Spinal cord (tissue), 10 donors: ENCODE data around the gene ATP2C2. TPM values are rescaled to one million over a fixed set of nuclear protein-coding genes. Genes with fewer than 3 reads are reported as not detected.

Experiments
- DNase-seq, 6 donors: peaks; one replicate each; pipeline versions ENCODE4 v3.0.0 to v3.0.0-alpha.2; 2013 to 2015; ENCODE audit warnings: low spot score in 6 of 6, low read depth in 4 of 6
- H3K27ac ChIP-seq: one replicate; pipeline ENCODE4 v1.5.1; 2013; ENCODE audit warnings: low read depth, low read length, control low read depth
- H3K27me3 ChIP-seq: one replicate; pipeline ENCODE4 v1.6.1; 2013; ENCODE audit warnings: low read length; ENCODE audit not compliant: control insufficient read depth, insufficient read depth
- H3K36me3 ChIP-seq: one replicate; pipeline ENCODE4 v1.6.1; 2013; ENCODE audit warnings: low read length; ENCODE audit not compliant: control insufficient read depth, insufficient read depth
- H3K4me1 ChIP-seq: one replicate; pipeline ENCODE4 v1.6.1; 2013; ENCODE audit warnings: low read length; ENCODE audit not compliant: control insufficient read depth, insufficient read depth
- H3K4me3 ChIP-seq: one replicate; pipeline ENCODE4 v1.5.1; 2013; ENCODE audit warnings: low read depth, low read length, control low read depth
- H3K9me3 ChIP-seq: one replicate; pipeline ENCODE4 v1.6.1; 2013; ENCODE audit warnings: low read length; ENCODE audit not compliant: control insufficient read depth, insufficient read depth
- WGBS: methylation state at CpG from one replicate; pipeline ENCODE4 v1.1.5; 2013; ENCODE audit warnings: missing lambda C conversion rate; ENCODE audit not compliant: insufficient coverage; 5-methylcytosine and 5-hydroxymethylcytosine counted together
- polyA plus RNA-seq, 2 donors: library from polyadenylated mRNA; unstranded; fragments of 120-200 nt; gene quantifications; one replicate each; pipeline ENCODE4 v1.2.1, GENCODE V29; 2013; ENCODE audit not compliant: insufficient read length in 2 of 2
- total RNA-seq, 2 donors: library from RNA; depleted of rRNA in 1 of 2; stranded (reverse); fragments of 120-200 nt in 1 of 2; fragments of >200 nt in 1 of 2; gene quantifications; one replicate each; pipeline versions ENCODE4 v1.2.3 to v1.2.4, GENCODE V29; 2013 to 2014
- donor health status: healthy.

The ATP2C2 gene
- total and polyA plus RNA-seq, 4 donors = 1.4 to 4.2 (median 2.7) TPM

DNA sequence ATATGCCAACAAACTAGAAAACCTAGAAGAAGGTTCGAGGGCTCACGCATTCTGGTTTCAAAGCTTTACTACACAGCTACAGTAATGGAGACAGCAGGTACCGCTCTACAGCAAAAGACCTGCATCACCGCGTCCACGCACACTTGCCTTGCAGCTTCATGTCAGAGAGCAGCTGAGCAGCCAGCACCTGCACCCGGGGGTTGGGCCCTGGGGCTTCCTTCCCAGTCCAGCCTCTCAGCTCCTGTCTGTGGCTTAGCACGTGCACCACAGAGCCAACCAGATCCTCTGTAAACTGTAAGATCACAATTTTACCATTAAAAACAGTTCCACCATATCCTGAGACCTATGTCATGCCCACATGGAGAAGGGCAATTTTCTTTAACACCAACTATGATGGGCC lies 120.8 kb downstream of the ATP2C2 start:
- Histone ChIP-seq H3K4me1 (peaks cover 8% of the 10 kb centered on the region), H3K27me3 (no peaks in the 10 kb centered on the region), H3K9me3 (no peaks in the 10 kb centered on the region), H3K36me3 (peaks cover 39% of the 10 kb centered on the region), H3K4me3 (no peak overlapping the region), H3K27ac (no peak overlapping the region)
- no peak for DNase-seq
- WGBS = 84% methylated on average over 7 of the region's 8 CpGs

DNA sequence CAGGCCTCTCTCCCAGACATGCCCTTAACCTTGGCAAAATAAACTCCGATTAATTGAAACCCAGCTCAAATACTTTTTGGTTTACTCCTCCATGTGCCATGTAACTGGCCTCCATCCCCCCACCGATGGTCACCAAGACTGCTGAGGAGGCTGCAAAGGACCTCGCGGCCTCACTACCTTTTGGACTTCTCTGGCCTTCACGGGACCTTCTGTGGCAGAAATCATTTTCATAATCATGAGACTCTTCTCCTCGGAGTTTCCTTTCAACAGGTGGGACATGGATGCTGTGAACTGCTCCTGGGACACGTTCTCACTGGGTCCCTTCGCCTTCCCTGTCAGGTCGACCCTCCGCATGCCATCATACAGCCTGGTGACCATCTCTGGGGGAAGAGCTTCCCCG lies 127.2 kb downstream of the ATP2C2 start:
- DNase-seq = no peak
- H3K36me3 ChIP-seq = peaks cover 46% of the 10 kb centered on the region
- H3K4me3 ChIP-seq = no peak overlapping the region
- H3K27ac ChIP-seq = no peak overlapping the region
- H3K4me1 ChIP-seq = no peaks in the 10 kb centered on the region
- whole genome bisulfite sequencing = 97% methylated on average over 11 of the region's 11 CpGs
- H3K9me3 ChIP-seq = no peaks in the 10 kb centered on the region
- H3K27me3 ChIP-seq = no peaks in the 10 kb centered on the region

DNA sequence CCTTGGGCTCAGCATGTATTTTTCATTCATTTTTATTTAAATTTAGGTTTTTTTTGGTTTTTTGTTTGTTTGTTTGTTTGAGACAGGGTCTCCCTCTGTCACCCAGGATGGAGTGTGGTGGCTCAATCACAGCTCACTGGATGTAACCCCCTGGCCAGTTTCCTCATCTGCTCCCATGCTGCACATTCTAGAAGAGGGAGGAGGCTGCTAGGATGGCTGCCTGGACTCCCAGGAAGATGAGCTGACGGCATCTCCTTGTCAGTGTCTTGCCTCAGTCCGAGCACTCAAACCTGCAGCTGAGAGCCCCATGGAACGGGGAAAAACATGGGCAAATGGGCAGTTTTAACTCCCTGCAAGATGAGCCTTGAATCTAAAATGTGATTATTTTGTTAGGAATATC lies 128.7 kb downstream of the ATP2C2 start:
- 100% methylated on average over 2 of the region's 3 CpGs for WGBS
- H3K4me1 ChIP-seq = no peaks in the 10 kb centered on the region
- H3K27ac ChIP-seq = no peak overlapping the region
- no peaks in the 10 kb centered on the region for H3K27me3 ChIP-seq
- no peak for DNase-seq
- H3K4me3 ChIP-seq = no peak overlapping the region
- H3K36me3 ChIP-seq = peaks cover 51% of the 10 kb centered on the region
- no peaks in the 10 kb centered on the region for H3K9me3 ChIP-seq

GRCh38 chr16:84497418-84498222 lies 129.3 kb downstream of the ATP2C2 start:
- Histone ChIP-seq H3K4me3 (no peak overlapping the region), H3K9me3 (no peaks in the 10 kb centered on the region), H3K27me3 (no peaks in the 10 kb centered on the region), H3K4me1 (no peaks in the 10 kb centered on the region), H3K36me3 (peaks cover 54% of the 10 kb centered on the region), H3K27ac (no peak overlapping the region)
- WGBS = 83% methylated on average over 13 of the region's 18 CpGs
- DNase-seq = no peak

DNA sequence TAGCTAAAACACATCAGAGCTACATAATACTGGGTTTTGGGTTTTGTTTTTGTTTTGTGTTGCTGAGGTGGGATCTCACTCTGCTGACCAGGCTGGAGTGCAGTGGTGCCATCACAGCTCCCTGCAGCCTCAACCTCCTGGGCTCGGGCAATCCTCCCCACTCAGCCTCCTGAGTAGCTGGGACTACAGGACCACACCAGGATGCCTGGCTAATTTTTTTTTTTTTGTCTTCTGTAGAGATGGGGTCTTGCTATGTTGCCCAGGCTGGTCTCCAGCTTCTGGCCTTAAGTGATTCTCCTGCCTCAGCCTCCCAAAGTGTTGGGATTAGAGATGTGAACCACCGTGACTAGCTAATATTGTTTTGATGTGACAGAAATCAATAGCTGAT lies 129.9 kb downstream of the ATP2C2 start:
- no peak for DNase-seq
- H3K36me3 ChIP-seq = peaks cover 54% of the 10 kb centered on the region
- no peaks in the 10 kb centered on the region for H3K27me3 ChIP-seq
- H3K27ac ChIP-seq = no peak overlapping the region
- WGBS = no CpG with 5 or more reads among the region's 2 CpGs
- H3K4me1 ChIP-seq = peaks cover 2% of the 10 kb centered on the region
- no peaks in the 10 kb centered on the region for H3K9me3 ChIP-seq
- H3K4me3 ChIP-seq = no peak overlapping the region

- no peaks in the 10 kb centered on the region for H3K9me3 ChIP-seq
- H3K27ac ChIP-seq = no peak overlapping the region
- 85% methylated on average over 6 of the region's 13 CpGs for WGBS
- peaks cover 51% of the 10 kb centered on the region for H3K36me3 ChIP-seq
- H3K27me3 ChIP-seq = no peaks in the 10 kb centered on the region
- H3K4me1 ChIP-seq = peaks cover 10% of the 10 kb centered on the region
- no peak overlapping the region for H3K4me3 ChIP-seq
- no peak for DNase-seq
These were observed 130.7 kb downstream of the ATP2C2 start for GRCh38 chr16:84498859-84499620.

DNA sequence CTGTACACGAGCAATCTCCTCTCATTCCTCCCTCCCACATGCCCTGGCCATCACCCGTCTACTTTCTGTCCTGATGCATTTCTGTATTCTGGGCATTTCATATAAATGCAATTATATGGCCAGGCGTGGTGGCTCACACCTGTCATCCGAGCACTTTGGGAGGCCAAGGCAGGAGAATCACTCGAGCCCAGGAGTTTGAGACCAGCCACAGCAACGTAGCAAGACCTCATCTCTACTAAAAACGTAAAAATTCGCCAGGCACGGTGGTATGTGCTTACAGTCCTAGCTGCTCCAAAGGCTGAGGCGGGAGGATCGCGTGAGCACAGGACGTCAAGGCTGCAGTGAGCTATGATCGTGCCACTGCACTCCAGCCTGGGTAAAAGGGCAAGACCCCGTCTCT lies 131.3 kb downstream of the ATP2C2 start:
- no peak for DNase-seq
- no peaks in the 10 kb centered on the region for H3K27me3 ChIP-seq
- H3K36me3 ChIP-seq = peaks cover 51% of the 10 kb centered on the region
- 93% methylated on average over 13 of the region's 15 CpGs for WGBS
- no peaks in the 10 kb centered on the region for H3K9me3 ChIP-seq
- H3K27ac ChIP-seq = no peak overlapping the region
- peaks cover 13% of the 10 kb centered on the region for H3K4me1 ChIP-seq
- no peak overlapping the region for H3K4me3 ChIP-seq

DNA sequence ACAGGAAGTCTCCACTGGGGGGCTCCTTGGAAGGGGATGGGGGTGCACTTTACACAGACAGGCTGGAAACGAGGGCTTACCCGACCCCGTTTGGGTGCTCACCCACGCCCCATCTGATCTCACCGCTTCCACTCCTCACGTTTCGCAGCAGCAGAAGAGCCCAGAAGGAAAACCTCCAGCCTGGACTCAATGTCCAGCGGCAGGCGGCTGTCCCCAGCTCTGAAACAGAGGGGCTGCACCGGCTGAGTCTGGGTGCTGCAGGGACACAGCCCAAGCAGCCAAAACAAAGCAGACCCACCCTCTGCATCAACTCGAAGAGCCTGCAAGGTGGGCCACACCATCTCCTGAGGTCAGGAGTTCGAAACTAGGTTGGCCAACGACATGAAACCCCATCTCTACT lies 132.2 kb downstream of the ATP2C2 start:
- no peak for DNase-seq
- H3K4me1 ChIP-seq = peaks cover 22% of the 10 kb centered on the region
- no peaks in the 10 kb centered on the region for H3K9me3 ChIP-seq
- H3K4me3 ChIP-seq = no peak overlapping the region
- WGBS = 90% methylated on average over 10 of the region's 13 CpGs
- H3K27ac ChIP-seq = no peak overlapping the region
- H3K36me3 ChIP-seq = peaks cover 42% of the 10 kb centered on the region
- H3K27me3 ChIP-seq = no peaks in the 10 kb centered on the region

GRCh38 chr16:84501077-84501735 lies 132.9 kb downstream of the ATP2C2 start:
- Histone ChIP-seq H3K4me1 (peaks cover 28% of the 10 kb centered on the region), H3K36me3 (peaks cover 38% of the 10 kb centered on the region), H3K9me3 (no peaks in the 10 kb centered on the region), H3K27ac (no peak overlapping the region), H3K27me3 (no peaks in the 10 kb centered on the region), H3K4me3 (no peak overlapping the region)
- no peak for DNase-seq
- 89% methylated on average over 9 of the region's 12 CpGs for WGBS
